ENCODE results near the gene ASAP2.

Gene ASAP2

GRCh38 chr2:9313443-9313842, 106.8 kb downstream of the ASAP2 start:
- no peak for TF ChIP-seq CTCF (IDR thresholded peaks at IDR 0.05; ENCODE audit: extremely low read depth, insufficient read depth, missing control alignments)
- in situ Hi-C loops (cut with MboI; ENCODE audit: low pct_unique_long_range_greater_than_20kb, low sequenced_read_pairs, unreplicated experiment): no loop called here
- DNase-seq (ENCODE audit: low spot score): no peak

- DNase-seq (ENCODE audit: low spot score): no peak
- no peak for TF ChIP-seq CTCF (IDR thresholded peaks at IDR 0.05; ENCODE audit: extremely low read depth, insufficient read depth, missing control alignments)
- in situ Hi-C loops (cut with MboI; ENCODE audit: low pct_unique_long_range_greater_than_20kb, low sequenced_read_pairs, unreplicated experiment): no loop called here
These were observed 108.8 kb downstream of the ASAP2 start for GRCh38 chr2:9315280-9315847.

GRCh38 chr2:9317559-9317958, 110.9 kb downstream of the ASAP2 start:
- in situ Hi-C loops (cut with MboI; ENCODE audit: low pct_unique_long_range_greater_than_20kb, low sequenced_read_pairs, unreplicated experiment): no loop called here
- DNase-seq (ENCODE audit: low spot score): no peak
- TF ChIP-seq CTCF (IDR thresholded peaks at IDR 0.05; ENCODE audit: extremely low read depth, insufficient read depth, missing control alignments): no peak

GRCh38 chr2:9318461-9319337, 112.1 kb downstream of the ASAP2 start:
- in situ Hi-C loops (cut with MboI; ENCODE audit: low pct_unique_long_range_greater_than_20kb, low sequenced_read_pairs, unreplicated experiment): no loop called here
- DNase-seq (ENCODE audit: low spot score): no peak
- no peak for TF ChIP-seq CTCF (IDR thresholded peaks at IDR 0.05; ENCODE audit: extremely low read depth, insufficient read depth, missing control alignments)

GRCh38 chr2:9319338-9319715, 112.7 kb downstream of the ASAP2 start:
- no peak for TF ChIP-seq CTCF (IDR thresholded peaks at IDR 0.05; ENCODE audit: extremely low read depth, insufficient read depth, missing control alignments)
- in situ Hi-C loops (cut with MboI; ENCODE audit: low pct_unique_long_range_greater_than_20kb, low sequenced_read_pairs, unreplicated experiment): no loop called here
- DNase-seq (ENCODE audit: low spot score): no peak

GRCh38 chr2:9322576-9322975, 116.0 kb downstream of the ASAP2 start:
- DNase-seq (ENCODE audit: low spot score): no peak
- TF ChIP-seq CTCF (IDR thresholded peaks at IDR 0.05; ENCODE audit: extremely low read depth, insufficient read depth, missing control alignments): no peak
- in situ Hi-C loops (cut with MboI; ENCODE audit: low pct_unique_long_range_greater_than_20kb, low sequenced_read_pairs, unreplicated experiment): no loop called here

Measured in GM13977 (cell line).